ENCODE results near the gene MAPKAP1.

- TF ChIP-seq GATA3 (IDR thresholded peaks at IDR 0.05; ENCODE audit: low read depth, low read length), result no peak
- TF ChIP-seq GATA2 (IDR thresholded peaks at IDR 0.05; ENCODE audit: low read depth, low read length), result no peak
Measured at GRCh38 chr9:125659201-125659840, 47.7 kb downstream of the MAPKAP1 start.

Data from SH-SY5Y (cell line).